SW480 (cell line): ENCODE measurements around the gene MAT2A.
"Not testable (repeated sequence)": the region's sequence is repeated elsewhere in the genome, so short reads cannot be mapped to it uniquely, and the experiment has no call there.

Experiments
- DNase-seq: peaks from one replicate; pipeline ENCODE4 v3.0.0-alpha.2; 2016; ENCODE audit warnings: low spot score

Gene MAT2A

DNA sequence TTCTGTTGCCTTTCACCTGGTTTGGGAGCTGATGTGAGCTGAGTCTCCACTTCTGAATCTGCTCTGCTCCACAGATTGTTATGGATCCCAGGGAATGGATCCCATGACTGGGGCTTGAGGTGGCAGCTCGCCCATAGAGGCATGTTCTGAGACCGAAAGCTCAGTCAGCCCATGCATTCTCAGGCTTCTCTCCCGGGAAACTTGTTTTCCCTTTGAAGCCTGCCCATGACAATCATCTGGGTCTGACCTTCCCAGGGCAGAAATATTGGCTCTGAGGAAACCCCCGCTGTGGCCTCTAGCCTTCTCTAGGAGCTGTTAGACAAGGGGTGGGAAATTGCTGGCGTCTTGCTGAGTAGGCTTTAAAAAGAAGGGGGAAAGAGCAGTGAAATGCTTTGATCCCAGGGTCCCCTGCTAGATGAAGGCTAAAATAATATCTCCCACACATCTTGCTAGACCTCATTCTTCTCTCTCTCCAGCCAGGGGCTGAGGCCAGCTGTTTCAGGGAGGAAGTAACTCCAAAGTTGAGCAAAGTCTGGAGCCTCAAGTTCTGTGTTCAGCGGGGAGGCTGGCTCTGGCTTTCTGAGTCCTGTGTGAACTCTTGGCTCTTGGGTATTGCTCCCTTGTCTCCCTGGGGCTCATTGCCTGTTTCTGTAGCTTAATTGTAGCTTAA, 40.4 kb downstream of the MAT2A start:
- DNase-seq = no peak

DNA sequence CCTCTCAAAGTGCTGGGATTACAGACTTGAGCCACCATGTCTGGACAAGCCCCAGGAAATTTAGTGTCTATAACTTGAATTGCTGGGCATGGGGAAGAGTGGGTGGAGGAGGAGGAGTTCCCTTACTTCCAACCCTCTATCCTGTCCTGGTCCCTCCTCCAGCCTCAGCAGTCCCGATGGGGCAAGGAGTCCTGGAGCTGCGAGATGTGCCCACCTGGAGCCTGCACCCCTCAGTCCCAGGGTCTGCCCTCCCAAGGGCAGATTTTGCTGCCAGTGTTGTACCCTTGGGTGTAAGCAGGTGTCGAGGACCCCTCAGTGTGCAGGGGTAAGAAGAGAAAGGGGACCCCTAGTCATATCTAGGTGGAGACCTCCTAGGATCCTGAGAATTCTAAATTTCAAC, 41.2 kb downstream of the MAT2A start:
- DNase-seq = no peak

DNA sequence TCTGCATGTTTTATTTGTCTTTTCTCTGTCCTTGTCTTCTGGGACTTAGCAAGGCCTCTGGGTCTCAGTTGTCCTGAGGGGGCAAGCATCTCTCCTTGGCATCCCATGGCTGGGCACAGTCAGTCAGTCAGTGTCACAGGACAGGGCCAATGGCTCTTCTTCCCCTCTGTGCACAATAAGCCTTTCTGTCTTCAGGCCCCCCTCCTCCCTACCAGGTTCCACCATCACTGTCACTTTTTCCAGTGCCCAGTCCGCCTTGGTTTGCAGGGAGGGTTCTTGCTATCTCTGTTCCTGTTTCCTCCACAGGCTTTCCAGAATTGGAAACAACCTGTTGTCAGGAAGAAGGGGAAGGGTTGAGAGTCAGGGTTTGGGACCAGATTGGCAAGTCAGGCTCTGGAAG, 43.5 kb downstream of the MAT2A start:
- DNase-seq = no peak

DNA sequence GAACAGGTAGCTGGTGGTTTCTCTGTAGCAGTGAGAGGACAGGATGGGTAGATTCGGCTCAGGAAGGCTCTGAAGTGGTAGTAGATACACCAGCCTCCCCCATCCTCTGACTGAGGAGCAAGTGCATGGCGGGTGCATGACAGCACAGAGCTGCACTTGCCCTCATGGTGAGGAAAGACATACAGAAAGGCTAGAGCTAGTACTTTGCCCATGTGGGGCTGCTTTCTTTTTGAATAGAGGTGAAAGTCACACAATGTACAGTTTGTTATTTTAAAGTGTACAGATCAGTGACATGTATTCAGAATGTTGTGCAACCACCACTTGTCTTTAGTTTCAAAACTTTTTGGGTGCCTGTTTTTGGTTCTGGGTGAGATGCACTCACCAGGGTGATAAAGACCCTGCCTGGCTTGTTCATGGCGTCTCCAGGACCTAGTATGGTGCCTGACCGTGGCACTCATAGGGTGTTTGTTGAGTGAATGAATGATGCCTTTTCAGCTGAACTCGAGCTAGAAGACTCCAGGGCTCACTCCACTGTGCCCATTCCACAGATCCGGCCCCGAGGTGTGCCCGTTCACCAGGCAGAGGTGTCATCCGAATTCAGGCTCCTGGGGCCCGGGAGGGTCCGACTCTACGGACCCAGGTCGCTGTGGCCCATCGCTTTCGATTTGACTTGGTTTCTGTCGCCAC, 44.8 kb downstream of the MAT2A start:
- no peak for DNase-seq

GRCh38 chr2:85584354-85584856, 45.4 kb downstream of the MAT2A start, which contains the start of gene VAMP5:
Gene VAMP5 (plus strand): TSS chr2:85584431. CDS start chr2:85584491, 60 bp downstream.
- DNase-seq = no peak

GRCh38 chr2:85584857-85585780, 46.2 kb downstream of the MAT2A start:
- DNase-seq = peak; percentile 94

DNA sequence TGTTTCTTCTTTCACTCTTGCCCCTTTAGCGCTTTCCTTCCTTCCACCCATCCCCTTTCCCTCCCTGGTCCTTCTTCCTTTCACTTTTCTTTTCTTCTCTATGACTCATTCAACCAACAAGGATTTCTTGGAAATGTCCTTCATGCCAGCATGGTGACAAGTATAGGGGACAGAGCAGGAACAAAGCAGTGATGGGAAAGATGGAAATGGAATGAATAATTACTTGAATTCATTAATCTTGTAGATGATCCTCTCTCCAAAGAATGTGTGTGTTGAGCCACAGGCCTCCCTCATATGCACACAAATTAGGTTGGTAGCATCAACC, 46.8 kb downstream of the MAT2A start:
- peak; percentile 50 for DNase-seq

DNA sequence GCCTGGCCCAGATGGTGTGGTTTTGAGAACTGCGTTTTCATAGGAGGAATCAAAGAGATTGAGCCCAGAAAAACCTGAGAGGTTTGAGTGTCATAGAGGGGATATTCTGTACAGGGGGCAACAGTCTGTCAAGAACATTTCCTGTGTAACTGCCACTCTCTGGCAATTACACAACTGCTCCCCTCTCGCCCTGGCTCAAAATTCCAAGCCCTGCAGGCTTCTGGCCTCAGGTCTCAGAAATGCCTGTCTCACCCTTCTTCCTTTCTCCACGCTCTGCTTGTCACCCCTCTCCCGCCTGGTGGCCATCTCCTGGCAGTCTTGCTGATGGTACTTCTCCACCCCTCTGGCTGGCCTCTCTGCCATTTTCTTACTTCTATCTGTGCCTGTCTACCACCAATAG, 49.3 kb downstream of the MAT2A start:
- DNase-seq = no peak

DNA sequence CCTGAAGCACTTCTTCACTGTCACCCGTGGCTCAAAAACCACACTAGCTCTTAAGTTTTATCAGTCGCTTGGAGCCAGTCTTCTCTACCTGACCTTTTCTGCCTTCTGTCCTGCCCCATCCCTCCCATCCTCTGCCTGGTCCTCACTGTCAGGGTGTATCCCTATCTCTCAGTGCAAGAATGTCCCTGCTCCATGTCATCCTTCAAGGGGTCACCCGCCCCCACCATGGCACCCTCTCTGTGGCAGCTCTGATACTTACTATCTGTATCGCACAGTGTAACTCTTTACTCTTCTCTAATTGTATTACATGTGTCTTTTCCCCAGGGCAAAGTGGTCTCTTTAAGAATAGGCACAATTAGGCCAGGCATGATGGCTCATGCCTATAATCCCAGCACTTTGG, 49.7 kb downstream of the MAT2A start:
- no peak for DNase-seq

- DNase-seq = no peak
Measured at GRCh38 chr2:85589181-85589580, 50.2 kb downstream of the MAT2A start.

- DNase-seq = no peak
Measured at GRCh38 chr2:85589982-85590791, 51.2 kb downstream of the MAT2A start.

- DNase-seq = no peak
Measured at GRCh38 chr2:85590950-85591349, 52.0 kb downstream of the MAT2A start.

DNA sequence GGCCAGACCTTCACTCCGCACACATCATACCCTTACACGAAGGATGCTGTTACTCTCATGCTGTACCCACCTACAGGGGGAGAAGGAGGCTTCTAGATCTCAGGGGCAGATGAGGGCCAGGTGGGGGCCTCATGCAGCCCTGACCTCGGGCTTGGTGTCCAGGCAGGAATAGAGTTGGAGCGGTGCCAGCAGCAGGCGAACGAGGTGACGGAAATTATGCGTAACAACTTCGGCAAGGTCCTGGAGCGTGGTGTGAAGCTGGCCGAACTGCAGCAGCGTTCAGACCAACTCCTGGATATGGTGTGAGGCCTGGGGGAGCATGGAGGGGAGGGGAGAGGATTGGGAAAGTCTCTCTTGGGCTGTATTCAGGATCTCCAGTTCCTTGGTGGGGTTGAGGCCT, 52.6 kb downstream of the MAT2A start:
- no peak for DNase-seq

DNA sequence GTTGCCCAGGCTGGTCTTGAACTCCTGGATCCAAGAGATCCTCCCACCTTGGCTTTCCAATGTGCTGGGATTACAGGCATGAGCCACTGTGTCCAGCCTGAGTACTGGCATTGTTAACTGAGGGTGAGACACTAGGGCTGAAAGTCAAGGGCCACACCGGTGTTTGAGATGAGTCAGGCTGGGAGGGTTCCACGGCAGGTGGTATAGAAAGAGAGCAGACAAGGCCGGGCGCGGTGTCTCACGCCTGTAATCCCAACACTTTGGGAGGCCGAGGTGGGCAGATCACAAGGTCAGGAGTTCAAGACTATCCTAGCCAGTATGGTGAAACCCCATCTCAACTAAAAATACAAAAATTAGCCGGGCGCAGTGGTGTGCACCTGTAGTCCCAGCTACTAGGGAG, 53.3 kb downstream of the MAT2A start:
- not testable (repeated sequence) for DNase-seq

DNA sequence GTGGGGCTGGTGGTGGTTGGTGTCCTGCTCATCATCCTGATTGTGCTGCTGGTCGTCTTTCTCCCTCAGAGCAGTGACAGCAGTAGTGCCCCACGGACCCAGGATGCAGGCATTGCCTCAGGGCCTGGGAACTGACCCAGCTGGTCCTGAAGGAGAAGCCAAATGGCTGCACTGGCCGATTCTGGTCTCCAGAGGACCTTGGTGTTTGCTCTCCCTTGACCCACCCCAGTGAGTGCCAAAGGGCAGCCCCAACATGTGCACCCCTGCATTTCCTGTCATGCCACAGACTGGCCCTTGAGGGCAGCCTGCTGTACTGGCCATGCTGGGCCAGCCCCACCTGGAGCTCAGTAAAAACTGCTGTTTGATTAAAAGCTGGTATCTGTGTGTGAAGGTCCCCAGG, 54.1 kb downstream of the MAT2A start:
- DNase-seq = no peak
